Activated CD4-positive, alpha-beta memory T cell treated with anti-CD3 and anti-CD28 coated beads for 36 hours (primary cell): ENCODE results near the gene ADCY5. TPM values are rescaled to one million over a fixed set of nuclear protein-coding genes. Genes with fewer than 3 reads are reported as not detected.

Experiments used
- CTCF ChIA-PET: fragments of 350-600 bp; sonication (Branson Sonifier 250); formaldehyde crosslinking; loops from one replicate; lab custom pipeline; 2021; ENCODE audit warnings: antibody characterized with exemption, inconsistent platforms; lab: Charles Lee
- POLR2A ChIA-PET: fragments of 350-600 bp; sonication (Branson Sonifier 250); formaldehyde crosslinking; loops from one replicate; lab custom pipeline; 2021; ENCODE audit warnings: antibody characterized with exemption; lab: Charles Lee
- DNase-seq: peaks from one replicate; pipeline ENCODE4 v3.0.0-alpha.2; 2020
- H3K27ac Mint-ChIP-seq: one replicate; pipeline ENCODE4 v1.8.0; 2021; ENCODE audit warnings: mixed read lengths
- H3K27me3 Mint-ChIP-seq: one replicate; pipeline ENCODE4 v1.8.0; 2021; ENCODE audit warnings: mixed read lengths
- H3K36me3 Mint-ChIP-seq: one replicate; pipeline ENCODE4 v1.8.0; 2021; ENCODE audit warnings: mixed read lengths
- H3K4me1 Mint-ChIP-seq: one replicate; pipeline ENCODE4 v1.8.0; 2021; ENCODE audit warnings: low read depth, mixed read lengths
- H3K4me3 Mint-ChIP-seq: one replicate; pipeline ENCODE4 v1.8.0; 2021; ENCODE audit warnings: mild to moderate bottlenecking, mixed read lengths
- H3K9me3 Mint-ChIP-seq: one replicate; pipeline ENCODE4 v1.8.0; 2021; ENCODE audit warnings: mixed read lengths
- intact Hi-C: fragments of 100-400 bp; cut with micrococcal nuclease; formaldehyde crosslinking; loops from one replicate; pipeline ENCODE4 v1.15.1; 2023
- total RNA-seq, 2 experiments: library from RNA; stranded (reverse); gene quantifications; one replicate each; pipeline ENCODE4 v1.2.3, GENCODE V29; 2021

Gene ADCY5
- total RNA-seq, 2 experiments from 2014 or later: not detected

DNA sequence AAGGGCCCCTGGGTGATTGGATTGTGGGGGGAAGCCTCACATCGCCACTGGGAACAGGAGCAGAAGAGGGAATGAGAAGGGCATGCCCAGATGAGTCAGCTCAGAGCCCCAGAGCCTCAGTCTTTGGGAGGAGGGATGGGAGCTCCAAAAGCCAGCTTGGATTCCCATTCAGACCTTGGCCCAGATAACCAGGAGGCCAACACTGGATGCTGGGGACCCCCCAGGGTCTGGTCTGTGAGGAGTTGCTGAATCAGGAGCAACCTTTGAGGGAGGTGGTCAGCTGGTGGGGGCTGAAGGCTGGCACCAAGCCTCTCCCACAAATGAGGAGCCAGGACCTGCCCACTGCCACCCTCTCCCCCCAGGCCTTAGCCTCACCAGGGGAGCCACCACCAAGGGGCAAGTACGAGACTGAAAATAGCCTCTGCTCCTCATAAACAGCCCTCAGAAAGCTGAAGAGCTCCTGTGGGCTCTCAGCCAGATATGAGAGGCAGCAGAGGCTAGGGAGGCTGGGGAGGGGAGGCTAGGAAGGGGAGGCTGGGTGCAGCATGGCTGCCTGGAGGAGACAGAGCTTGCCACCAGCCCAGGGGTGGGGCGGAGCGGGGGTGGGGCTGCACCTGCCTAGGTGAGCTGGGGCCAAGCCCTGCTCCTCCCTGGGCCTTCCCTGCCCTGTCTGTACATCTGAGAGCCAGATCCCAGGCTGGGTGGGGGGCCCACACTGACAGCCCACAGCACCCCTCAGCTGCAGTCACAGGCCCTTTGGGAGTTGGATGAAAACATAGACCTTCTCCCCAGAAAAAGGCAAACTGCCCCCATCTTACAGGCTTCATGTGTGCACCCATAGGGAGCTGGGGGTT, 147.3 kb downstream of the ADCY5 start:
- no peak overlapping the region for H3K4me3 Mint-ChIP-seq
- no peaks in the 10 kb centered on the region for H3K9me3 Mint-ChIP-seq
- CTCF ChIA-PET: no interaction called here
- POLR2A ChIA-PET: no interaction called here
- no peaks in the 10 kb centered on the region for H3K4me1 Mint-ChIP-seq
- peaks cover 2% of the 10 kb centered on the region for H3K27me3 Mint-ChIP-seq
- no peaks in the 10 kb centered on the region for H3K36me3 Mint-ChIP-seq
- no peak for DNase-seq
- no peak overlapping the region for H3K27ac Mint-ChIP-seq
- intact Hi-C loops: no loop called here

GRCh38 chr3:123300583-123300982, 148.3 kb downstream of the ADCY5 start:
- Mint-ChIP-seq H3K27ac (no peak overlapping the region), H3K36me3 (no peaks in the 10 kb centered on the region), H3K9me3 (no peaks in the 10 kb centered on the region), H3K27me3 (peaks cover under 1% of the 10 kb centered on the region), H3K4me3 (no peak overlapping the region), H3K4me1 (no peaks in the 10 kb centered on the region)
- intact Hi-C loops: no loop called here
- ChIA-PET CTCF (no interaction called here), POLR2A (no interaction called here)
- no peak for DNase-seq

DNA sequence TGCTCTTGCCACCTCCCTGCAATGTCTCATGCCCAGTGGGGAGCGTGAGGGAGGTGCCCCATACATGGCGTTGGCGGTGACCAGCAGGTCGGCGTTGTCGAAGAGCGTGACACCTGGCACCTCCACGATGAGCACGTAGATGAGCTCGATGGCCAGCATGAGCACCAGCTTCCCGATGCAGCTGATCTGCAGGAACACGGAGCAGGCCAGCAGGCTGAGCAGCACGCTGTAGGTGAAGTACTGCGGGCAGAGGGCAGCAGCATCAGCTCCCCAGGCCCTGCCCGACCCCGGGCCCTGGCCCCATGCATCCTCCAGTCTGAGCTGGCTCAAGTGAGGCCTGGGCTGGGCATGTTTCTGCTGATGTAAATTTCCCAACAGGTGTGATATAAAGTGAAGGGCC, 148.8 kb downstream of the ADCY5 start:
- ChIA-PET CTCF (no interaction called here), POLR2A (no interaction called here)
- no peaks in the 10 kb centered on the region for H3K9me3 Mint-ChIP-seq
- intact Hi-C loops: no loop called here
- no peaks in the 10 kb centered on the region for H3K36me3 Mint-ChIP-seq
- no peak overlapping the region for H3K27ac Mint-ChIP-seq
- no peaks in the 10 kb centered on the region for H3K27me3 Mint-ChIP-seq
- DNase-seq: no peak
- H3K4me3 Mint-ChIP-seq: no peak overlapping the region
- H3K4me1 Mint-ChIP-seq: no peaks in the 10 kb centered on the region

- no peak overlapping the region for H3K27ac Mint-ChIP-seq
- no peaks in the 10 kb centered on the region for H3K36me3 Mint-ChIP-seq
- ChIA-PET CTCF (no interaction called here), POLR2A (no interaction called here)
- intact Hi-C loops: no loop called here
- no peaks in the 10 kb centered on the region for H3K9me3 Mint-ChIP-seq
- no peak overlapping the region for H3K4me3 Mint-ChIP-seq
- DNase-seq: no peak
- no peaks in the 10 kb centered on the region for H3K4me1 Mint-ChIP-seq
- H3K27me3 Mint-ChIP-seq: no peaks in the 10 kb centered on the region
Observed at GRCh38 chr3:123299581-123299980, 149.3 kb downstream of the ADCY5 start.

- H3K4me1 Mint-ChIP-seq: no peaks in the 10 kb centered on the region
- intact Hi-C loops: no loop called here
- no peaks in the 10 kb centered on the region for H3K36me3 Mint-ChIP-seq
- no peak overlapping the region for H3K4me3 Mint-ChIP-seq
- no peak overlapping the region for H3K27ac Mint-ChIP-seq
- ChIA-PET POLR2A (no interaction called here), CTCF (no interaction called here)
- H3K9me3 Mint-ChIP-seq: no peaks in the 10 kb centered on the region
- DNase-seq: no peak
- H3K27me3 Mint-ChIP-seq: no peaks in the 10 kb centered on the region
Observed at GRCh38 chr3:123298903-123299302, 150.0 kb downstream of the ADCY5 start.

DNA sequence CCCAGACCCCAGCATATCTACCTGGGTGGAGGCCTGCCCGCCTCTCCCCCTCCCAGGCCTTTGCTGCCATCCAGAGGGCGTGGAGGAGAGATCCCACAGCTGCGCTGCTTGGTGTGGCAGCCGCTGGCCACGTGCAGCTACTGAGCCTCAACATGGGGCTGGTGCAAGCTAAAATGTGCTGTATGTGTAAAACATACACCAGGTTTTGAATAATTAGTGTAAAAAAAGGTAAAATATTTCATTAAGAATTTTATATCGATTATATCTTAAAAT, 151.3 kb downstream of the ADCY5 start:
- Mint-ChIP-seq H3K27ac (no peak overlapping the region), H3K36me3 (no peaks in the 10 kb centered on the region), H3K4me3 (no peak overlapping the region), H3K4me1 (no peaks in the 10 kb centered on the region), H3K27me3 (no peaks in the 10 kb centered on the region), H3K9me3 (no peaks in the 10 kb centered on the region)
- intact Hi-C loops: no loop called here
- no peak for DNase-seq
- CTCF ChIA-PET: no interaction called here
- POLR2A ChIA-PET: interaction anchor here (0.6 kb wide), 1 partner anchor 735 kb away, joined by 3 read pairs; no protein-coding TSS in a partner anchor

GRCh38 chr3:123296836-123297626, 151.9 kb downstream of the ADCY5 start:
- no peaks in the 10 kb centered on the region for H3K36me3 Mint-ChIP-seq

GRCh38 chr3:123296261-123296660, 152.6 kb downstream of the ADCY5 start:
- POLR2A ChIA-PET: no interaction called here
- Mint-ChIP-seq H3K4me1 (no peaks in the 10 kb centered on the region), H3K27me3 (no peaks in the 10 kb centered on the region), H3K27ac (no peak overlapping the region), H3K36me3 (no peaks in the 10 kb centered on the region), H3K9me3 (no peaks in the 10 kb centered on the region), H3K4me3 (no peak overlapping the region)
- intact Hi-C loops: no loop called here
- DNase-seq: no peak
- CTCF ChIA-PET: no interaction called here

More at GRCh38 chr3:123296836-123297626, 151.9 kb downstream of the ADCY5 start:
- Mint-ChIP-seq H3K9me3 (no peaks in the 10 kb centered on the region), H3K27ac (no peak overlapping the region), H3K4me1 (no peaks in the 10 kb centered on the region), H3K27me3 (no peaks in the 10 kb centered on the region), H3K4me3 (no peak overlapping the region)
- ChIA-PET CTCF (no interaction called here), POLR2A (interaction anchor here (0.6 kb wide), 1 partner anchor 735 kb away, joined by 3 read pairs; no protein-coding TSS in a partner anchor)
- intact Hi-C loops: no loop called here
- DNase-seq: no peak

GRCh38 chr3:123295901-123296250, 153.0 kb downstream of the ADCY5 start:
- no peaks in the 10 kb centered on the region for H3K9me3 Mint-ChIP-seq
- no peaks in the 10 kb centered on the region for H3K36me3 Mint-ChIP-seq
- no peak for DNase-seq
- no peak overlapping the region for H3K4me3 Mint-ChIP-seq
- intact Hi-C loops: no loop called here
- no peaks in the 10 kb centered on the region for H3K27me3 Mint-ChIP-seq
- CTCF ChIA-PET: no interaction called here
- no peak overlapping the region for H3K27ac Mint-ChIP-seq
- POLR2A ChIA-PET: no interaction called here
- H3K4me1 Mint-ChIP-seq: no peaks in the 10 kb centered on the region

GRCh38 chr3:123295171-123295900, 153.6 kb downstream of the ADCY5 start:
- intact Hi-C loops: no loop called here
- Mint-ChIP-seq H3K36me3 (no peaks in the 10 kb centered on the region), H3K27me3 (no peaks in the 10 kb centered on the region), H3K27ac (no peak overlapping the region), H3K4me1 (no peaks in the 10 kb centered on the region), H3K4me3 (no peak overlapping the region), H3K9me3 (no peaks in the 10 kb centered on the region)
- CTCF ChIA-PET: no interaction called here
- DNase-seq: no peak
- POLR2A ChIA-PET: no interaction called here

DNA sequence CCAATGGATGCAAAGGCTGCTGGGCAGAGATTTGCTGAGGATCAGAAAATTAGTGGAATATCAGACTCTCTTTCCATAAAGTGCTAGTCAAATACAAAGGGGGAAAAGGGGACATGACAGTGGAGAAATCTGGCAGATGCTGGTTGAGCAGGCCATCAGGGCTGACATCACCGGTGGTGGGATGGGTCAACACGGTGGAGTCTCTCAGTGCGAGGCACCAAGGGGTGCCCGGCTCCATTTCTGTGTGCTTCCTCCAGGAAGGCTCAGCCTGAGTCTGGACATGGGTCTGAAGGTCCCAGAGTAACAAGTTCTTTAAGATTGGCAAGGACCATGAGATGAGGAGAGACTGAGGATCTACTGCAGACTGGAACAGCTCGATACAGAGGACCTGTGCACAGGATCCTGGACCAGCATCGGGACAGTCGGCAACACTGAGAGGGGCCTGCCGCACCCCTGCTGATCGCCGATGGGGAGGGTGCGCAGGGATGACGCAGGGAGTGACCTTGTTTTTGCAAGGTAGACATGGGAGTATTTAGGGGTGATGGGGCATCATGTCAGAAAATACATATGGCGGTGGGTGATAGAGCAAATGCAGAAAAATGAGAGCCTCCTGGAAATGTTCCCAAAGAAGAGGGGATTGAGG, 154.5 kb downstream of the ADCY5 start:
- intact Hi-C loops: no loop called here
- H3K36me3 Mint-ChIP-seq: no peaks in the 10 kb centered on the region
- peaks cover 2% of the 10 kb centered on the region for H3K27me3 Mint-ChIP-seq
- H3K27ac Mint-ChIP-seq: no peak overlapping the region
- H3K9me3 Mint-ChIP-seq: no peaks in the 10 kb centered on the region
- CTCF ChIA-PET: no interaction called here
- H3K4me1 Mint-ChIP-seq: no peaks in the 10 kb centered on the region
- POLR2A ChIA-PET: no interaction called here
- DNase-seq: peak; percentile 3
- H3K4me3 Mint-ChIP-seq: no peak overlapping the region
